GM21529 (cell line): ENCODE results near the gene SUMF1.

Source experiments
- ATAC-seq: cut with Tn5 transposase; IDR thresholded peaks from one replicate; pipeline ENCODE4 v1.9.1; 2021; ENCODE audit not compliant: unreplicated experiment

SUMF1 gene

DNA sequence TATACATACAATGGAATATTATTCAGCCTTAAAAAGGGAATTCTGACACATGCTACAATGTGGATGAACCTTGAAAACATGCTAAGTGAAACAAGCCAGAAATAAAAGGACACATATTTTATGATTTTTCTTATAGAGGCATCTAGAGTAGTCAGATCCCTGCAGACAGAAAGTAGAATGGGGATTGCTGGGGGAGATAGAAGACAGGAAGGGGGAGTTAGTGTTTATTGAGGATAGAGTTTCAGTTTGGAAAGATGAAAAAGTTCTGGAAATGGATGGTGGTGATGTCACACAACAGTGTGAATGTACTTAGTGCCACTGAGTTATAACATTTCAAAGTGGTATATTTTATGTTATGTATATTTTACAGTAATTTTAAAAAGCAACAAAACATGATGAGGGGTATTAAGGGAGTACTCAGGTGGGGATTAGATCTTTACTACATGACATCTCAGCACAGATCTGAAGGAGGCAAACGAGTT lies 30.8 kb upstream of the SUMF1 start:
- ATAC-seq = no peak

DNA sequence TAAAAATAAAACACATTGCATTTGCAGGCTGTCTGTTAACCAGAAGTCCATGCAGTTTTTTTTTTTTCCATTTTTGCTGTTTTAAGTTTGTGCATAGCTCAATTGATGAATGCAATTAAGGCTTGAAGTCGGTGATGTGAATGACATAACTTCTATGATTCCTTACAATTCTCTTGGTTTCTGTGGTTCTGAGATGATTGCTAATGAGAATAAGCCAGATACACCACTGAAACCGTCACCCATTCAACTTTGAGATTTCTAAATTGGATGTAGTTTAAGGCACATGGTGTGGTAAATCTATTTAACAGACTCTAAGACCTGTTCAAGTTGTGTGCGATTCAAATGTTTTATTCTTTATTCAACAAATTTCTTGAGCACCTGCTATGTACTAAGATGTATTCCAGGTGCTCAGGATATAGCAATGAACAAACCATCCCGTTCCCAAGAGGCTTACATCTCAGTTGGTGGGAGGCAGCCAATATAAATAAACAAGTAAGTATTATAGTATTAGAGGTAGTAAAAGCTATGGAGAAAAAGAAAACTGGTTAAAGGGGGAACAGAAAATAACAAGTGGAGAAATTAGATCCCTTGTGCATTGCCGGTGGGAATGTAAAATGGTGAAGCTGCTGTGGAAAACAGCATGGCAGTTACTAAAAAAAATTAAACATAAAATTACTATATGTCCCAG lies 30.1 kb upstream of the SUMF1 start:
- ATAC-seq = no peak

DNA sequence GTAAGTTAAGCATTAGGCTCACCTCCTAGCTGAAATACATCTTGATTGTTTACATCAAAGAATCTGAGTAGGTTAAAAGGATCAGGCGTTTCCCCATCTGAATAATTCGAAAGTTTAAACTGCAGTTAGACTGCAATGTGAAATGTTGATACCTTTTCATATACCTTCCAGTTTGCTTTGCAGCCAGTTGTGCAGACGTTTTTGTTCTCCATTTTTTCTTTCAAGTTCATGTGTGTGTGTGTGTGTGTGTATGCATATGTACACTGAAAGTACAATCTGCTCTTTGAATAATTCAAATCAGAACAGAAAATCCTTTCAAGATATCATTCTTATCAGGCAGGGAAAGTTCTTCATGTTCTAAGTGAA lies 29.0 kb upstream of the SUMF1 start:
- no peak for ATAC-seq

DNA sequence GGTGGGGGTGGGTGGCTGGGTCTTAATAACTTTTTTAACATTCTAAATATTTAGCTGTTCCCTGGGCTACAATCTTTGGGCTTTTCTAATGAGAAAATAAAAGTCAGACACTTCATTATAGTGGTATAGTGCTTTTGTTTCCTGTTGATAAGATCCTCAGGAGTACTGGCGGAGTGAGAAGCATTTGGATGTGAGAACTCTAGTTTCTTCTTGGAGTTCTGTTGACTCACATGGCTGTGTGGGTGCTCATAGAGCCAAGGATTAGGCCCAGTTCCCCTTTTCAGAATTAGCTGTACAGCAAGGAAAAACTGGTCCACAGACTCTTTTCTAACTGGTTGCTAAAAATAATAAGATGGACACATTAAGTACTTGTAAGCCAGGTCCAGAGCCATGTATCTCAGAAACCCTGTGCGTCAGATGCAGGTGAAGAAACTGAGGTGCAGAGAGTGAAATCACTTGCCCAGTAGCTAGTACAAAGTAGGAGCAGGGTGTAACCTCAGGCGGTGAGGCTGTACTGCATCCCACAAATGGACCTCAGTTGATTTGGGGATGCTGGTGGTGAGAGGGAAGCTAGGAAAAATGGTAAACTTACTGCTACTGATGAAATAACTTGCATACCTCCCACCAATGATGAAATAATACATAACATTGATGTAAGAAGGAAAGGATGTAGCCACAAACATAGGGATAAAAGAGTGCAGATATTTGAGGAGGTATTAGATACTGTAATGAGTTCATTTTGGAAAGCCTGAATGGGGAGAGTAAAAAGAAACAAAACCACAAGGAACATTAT lies 28.4 kb upstream of the SUMF1 start:
- no peak for ATAC-seq

DNA sequence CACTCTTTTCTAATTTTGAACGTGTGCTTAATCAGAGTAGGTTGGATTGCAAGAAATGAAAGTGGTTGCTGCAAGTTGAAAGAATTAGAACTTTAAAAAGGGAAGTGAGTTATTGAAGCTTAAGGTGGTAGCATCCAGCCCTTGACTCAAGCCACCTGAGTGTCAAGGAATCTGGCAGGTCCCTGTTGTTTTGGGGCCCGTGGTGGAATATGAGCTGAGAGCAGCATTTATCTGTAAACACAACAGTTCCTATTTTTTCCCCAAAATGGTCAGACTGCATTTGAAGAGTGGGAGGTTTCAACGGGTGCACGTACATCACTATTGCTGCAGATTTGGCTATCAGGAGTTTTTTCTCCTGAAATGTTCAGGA lies 27.8 kb upstream of the SUMF1 start:
- peak; percentile 28 for ATAC-seq

DNA sequence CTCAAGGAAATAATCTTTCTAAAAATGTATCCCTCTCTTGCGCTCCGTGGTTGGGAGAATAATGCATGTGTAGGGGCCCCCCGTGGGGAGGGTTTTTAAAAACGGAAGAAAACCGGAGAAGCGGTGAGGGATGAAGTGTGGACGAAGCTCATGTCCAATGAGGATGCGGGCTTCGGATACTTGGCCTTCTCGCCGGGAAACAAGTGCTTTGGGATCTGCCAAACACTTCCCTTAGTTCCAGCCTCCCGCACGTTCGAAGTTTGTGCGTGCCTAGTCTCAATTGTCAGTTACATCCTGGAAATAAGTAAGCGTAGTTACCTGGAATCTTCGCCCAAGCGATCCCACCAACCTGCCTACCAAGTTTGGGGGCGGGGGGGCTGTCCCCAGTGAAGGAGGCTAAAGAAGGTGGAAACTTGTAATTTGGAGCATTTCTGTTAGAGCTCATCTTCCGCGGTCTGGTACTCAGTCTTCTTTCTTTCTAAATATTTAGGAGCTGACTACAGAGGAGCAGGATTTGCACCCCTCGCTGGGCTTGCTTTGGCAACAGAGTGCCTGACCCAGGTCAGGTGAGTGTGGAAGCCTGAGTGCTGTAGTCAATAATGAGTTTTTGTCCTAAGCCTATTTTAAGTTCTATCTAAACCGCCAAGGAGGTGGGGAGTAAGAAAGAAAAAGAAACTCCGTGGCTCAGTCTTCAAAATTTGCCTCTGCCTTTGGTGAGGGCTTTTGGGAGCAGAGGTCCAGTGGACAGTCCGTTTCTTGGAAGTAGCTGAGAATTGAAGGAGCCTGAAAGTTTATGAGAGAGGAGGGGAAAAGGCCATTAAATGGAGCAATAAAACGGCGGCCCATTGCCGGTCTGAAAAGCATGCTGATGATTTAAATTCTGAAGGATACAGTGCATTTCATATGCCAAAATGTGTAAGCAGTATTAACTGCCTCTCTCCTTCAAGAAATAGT lies 27.1 kb upstream of the SUMF1 start:
- ATAC-seq = no peak

DNA sequence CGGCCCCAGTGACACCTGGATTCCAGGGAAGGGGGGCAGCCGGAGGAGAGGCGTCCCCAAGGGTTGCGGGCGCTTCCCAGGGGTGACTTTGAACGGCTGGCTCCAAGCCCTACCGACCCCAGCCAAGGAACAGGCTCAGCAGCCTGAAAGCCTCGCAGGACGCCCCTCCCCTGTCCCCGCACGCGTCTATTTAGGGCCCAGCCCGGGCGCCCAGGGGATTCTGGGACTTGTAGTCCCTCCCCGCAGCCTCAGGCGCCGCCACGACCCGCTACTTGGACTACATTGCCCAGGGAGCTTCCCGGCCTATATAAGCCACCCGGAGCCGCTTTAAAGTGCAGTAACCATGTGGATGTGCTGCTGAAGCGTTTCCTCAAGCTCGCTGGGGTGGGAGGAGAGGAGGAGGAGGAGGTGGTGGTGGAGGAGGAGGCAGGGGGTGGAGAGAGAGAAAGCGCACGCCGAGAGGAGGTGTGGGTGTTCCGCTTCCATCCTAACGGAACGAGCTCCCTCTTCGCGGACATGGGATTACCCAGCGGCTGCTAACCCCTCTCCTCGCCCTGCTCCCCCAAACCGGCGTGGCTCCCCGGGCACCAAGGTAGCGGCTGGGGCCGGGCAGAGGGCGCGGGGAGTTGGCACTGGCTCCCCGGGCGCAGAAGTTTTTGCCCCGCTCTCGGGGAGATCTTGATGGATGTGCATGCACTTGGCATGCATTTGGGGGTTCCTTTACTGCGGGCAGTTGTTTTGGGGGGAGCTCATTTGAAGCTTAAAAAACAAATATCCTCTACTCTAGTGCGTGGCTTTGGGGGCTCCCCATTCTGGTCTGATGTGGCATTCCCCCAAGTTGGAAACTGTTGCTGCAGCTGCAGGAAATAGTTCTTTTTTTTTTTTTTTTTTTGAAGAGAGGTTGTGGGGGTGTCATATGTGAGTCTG lies 26.2 kb upstream of the SUMF1 start, which contains the start of gene ITPR1:
ITPR1 (plus strand) TSS at position 335 of the 927 bp plus-strand sequence. CDS start 23,144 bp downstream, outside the sequence.
- ATAC-seq = peak; percentile 91

DNA sequence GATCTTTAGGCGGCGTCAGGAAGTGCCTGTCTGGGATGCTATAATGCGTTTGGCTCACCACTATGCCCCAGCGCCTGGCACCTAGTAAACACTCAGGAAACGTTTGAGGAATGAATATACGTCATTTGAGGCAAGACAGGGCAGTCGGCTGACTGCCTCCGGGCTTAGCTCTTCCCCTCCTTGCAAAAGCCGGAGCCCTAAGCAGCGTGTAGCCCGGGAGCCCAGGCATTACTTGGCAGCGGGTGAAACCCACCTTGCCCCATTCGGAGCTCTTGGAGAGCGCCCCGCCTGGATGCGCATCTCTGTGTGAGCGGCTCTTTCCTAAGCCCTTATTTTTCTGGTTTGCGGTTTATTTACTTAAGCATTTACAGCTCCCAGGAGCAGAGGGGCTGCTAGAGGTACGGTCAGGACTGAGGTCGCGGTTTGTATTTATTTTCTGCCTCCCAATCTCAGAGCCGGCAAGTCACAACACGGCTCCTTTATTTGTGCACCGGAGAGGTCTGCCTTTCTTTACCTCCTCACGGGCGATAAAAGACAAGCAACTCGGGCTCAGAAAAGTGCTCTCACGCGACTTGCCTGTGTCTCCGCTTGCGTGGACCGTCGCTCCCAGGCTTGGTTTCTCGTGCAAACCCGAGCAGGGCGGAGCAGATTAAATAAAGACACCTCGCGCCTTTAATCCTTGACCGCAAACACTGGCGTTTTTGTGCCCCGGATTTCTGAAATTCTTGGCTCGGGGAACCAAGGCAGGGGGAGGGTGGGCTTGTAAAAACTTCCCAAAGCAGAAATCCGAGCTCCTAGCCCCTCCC lies 25.3 kb upstream of the SUMF1 start:
- ATAC-seq = peak; percentile 10

DNA sequence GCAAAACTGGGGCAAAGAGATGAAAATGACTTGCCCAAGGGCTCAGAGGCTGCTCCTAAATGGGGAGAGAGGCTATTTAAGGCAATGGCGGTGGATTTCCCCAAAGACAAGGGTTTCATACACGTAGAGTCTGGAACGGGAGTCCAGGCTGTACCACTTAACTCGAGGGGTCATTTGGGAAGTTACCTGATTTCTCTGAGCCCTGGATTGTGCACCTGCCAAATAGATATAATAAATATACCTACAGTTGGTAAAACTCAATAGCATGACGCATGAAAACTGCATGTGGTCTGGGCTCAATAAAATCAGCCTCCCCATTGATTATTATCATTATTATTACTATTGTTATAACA lies 24.8 kb upstream of the SUMF1 start:
- no peak for ATAC-seq

DNA sequence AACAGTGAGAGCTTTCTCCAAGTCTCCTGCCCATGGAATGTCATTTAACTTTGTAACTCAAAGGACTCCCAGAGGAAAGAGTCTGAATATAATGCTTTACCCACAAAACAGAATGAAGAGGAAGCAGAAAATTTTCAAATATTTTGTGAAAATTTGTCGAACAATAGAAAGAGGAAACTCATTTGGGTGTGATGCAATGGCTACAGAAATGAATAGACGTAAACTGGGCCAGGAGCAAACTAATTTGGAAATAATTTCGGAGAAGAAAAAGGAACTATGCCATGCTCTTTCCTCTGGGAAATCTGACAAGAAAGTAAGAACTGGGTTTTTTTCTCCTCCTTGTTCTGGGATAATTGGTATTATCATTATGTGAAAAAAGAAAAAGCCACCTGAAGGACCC lies 11.2 kb upstream of the SUMF1 start:
- no peak for ATAC-seq

DNA sequence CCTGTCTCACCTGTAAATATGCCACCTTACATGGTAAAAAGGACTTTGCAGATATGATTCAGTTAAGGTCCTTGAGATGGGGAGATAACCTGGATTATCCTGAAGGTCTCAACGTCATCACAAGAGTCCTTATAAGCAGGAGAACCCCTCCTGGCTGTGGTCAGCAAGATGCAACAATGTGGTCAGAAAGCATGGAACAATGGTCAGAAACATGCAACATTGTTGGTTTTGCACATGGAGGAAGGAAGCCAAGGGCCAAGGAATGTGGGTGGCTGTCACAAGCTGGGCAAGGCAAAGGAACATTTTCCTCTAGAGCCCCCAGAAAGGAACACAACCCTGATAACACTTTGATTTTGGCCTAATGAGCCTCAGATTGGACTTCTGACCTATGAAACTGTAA lies 9.4 kb upstream of the SUMF1 start:
- no peak for ATAC-seq

DNA sequence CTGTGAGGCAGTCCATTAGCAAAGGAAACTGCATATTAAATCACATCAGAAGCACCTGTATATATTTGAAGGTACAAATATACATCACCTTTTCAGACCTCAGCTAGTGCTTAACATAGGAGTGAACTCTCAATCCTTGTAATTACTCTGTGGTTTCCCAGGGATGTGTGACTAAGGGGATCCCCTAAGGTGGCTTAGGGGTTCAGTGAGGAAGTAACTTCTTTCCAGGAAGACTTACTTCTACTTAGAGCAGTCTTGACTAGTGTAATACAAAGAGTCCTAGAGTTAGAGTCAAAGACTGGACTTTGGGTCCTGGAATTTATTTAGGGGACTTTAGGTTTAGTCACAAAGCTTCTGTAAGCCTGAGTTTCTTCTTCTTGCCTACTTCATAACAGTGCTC lies 8.7 kb upstream of the SUMF1 start:
- no peak for ATAC-seq

DNA sequence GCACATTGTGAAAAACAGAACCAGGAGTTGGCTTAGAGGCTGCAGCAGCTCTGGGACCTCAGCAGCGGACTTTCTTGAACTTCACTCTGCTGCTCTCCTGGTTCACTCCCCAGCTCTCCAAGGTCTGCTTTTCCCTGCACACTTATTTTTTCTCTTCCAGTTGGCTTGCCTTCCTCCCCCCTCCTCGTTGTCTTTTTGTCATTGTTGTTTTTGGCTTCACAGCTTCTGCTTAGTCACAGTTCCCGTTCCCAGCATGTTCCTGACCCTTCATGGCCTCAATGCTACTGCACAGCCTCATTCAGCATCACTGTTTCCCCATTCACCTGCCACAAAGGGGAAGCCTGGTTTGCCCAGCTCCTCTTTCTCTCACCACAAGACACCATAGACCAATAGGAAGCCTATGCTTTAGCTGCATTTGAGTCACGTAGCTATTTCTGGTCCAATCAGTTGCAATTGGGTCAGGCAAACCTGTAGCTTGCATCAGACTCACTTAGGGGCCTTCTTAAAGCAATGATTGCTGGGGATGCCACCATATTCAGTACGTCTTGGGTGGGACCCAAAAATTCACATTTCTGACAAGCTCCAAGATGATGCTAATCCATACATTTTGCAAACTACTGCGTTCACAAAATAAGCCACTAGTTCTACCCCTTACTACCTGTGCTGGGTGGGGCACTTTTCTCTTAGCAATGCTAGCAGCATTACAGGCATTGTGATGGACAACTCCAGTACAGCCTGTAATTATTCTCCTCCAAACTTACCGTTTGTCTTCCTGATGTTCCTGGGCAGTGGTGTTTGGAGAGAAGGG lies 7.8 kb upstream of the SUMF1 start:
- peak; percentile 82 for ATAC-seq

DNA sequence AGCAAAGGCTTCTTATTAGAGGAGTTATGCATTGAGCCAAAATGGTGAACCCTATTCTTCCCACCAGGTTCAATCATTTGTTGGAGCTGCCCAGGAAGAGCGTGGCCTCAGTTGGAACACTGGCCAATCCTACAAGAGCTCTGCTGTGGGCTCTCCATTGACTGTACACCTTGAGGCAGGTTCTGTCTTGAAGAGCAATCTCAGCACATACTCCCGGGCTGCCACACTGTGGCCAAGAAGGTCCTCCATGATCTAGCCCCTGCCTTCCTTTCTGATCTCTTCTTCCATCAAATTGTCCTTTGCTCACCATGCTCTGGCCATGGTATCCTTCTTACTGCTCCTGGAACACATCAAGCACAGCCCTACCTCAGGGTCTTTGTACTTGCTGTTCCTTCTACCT lies 5.7 kb upstream of the SUMF1 start:
- no peak for ATAC-seq

DNA sequence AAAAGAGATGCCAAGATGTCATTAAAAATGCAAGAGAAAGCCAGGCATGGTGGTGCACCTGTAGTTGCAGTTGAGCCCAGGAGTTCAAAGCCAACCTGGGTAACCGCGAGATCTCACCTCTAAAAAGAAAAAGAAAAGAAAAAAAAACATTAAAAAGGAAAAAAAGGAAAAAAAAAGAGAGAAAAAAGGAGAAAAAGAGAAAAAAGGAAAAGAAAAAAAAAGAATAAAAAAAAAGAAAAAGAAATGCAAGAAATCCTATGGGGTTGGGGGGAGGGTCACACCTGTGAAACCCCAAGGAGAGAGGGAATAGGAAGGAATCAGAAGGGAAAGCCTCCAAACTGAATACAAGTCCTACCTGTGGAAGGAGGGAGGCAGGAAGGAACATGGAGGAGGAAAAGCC lies 5.2 kb upstream of the SUMF1 start:
- no peak for ATAC-seq

DNA sequence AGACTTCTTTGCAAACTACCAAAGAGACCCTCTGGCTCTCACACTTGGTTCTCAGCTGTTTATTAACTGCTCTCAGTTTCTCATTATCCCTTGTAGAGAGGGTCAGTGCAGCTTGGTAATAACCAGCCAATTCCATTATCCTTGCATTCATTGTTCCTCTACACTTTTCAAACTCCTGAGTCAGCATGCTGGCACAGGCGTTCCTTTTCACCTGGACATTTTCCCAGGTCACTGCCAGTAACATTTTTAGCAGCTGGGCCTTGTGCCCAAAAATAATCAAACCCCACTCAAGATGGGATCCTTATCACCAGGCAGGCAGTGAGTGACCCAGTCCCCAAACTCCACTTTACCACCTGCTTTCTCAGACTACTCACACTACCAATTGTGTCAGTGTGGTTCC lies 4.8 kb upstream of the SUMF1 start:
- no peak for ATAC-seq

DNA sequence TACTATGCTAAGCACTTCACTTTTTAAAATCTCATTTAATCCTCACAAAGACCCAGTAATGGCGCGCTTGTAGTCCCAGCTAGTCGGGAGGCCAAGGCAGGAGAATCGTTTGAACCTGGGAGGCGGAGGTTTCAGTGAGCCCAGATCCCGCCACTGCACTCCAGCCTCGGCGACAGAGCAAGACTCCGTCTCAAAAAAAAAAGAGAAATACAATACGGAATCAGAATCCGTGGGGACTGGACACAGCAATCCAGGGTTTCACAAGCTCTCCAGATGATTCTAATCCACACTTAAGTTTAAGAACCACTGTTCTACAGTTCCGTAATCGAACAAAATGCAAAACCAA lies 426 bp upstream of the SUMF1 start:
- no peak for ATAC-seq

DNA sequence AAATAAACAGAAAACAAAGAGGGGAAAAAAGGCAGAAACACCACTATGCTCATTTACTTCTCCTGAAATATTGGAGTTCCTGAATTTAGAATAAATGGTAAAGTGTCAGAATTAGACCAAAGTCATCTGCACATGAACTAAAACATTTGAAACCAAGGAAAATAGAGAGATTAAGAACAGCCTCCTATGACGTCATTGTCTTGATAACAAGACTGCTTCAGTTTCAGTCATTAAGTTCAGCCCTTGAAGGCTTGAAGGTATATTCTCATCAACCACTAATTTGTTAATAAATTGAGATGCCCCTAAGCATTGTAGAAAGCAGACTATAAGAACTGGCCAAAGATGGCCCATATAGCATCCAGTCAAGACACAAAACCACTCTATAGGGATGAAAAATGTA lies 2.5 kb downstream of the SUMF1 start:
- ATAC-seq = no peak
